SU-DHL-6 (cell line): ENCODE measurements around the gene HEXB.

Experiments used
- CTCF ChIP-seq: fragments of 200-600 bp; sonication (generic); IDR thresholded peaks from one replicate; pipeline ENCODE4 v1.5.1; 2017; ENCODE audit warnings: antibody characterized with exemption, mild to moderate bottlenecking, low read length, moderate library complexity; ENCODE audit not compliant: insufficient read depth, poor library complexity, severe bottlenecking
- EZH2phosphoT487 ChIP-seq: fragments of 200-600 bp; sonication (generic), shearing (Covaris generic); conservative IDR thresholded peaks from 2 replicates; pipeline ENCODE4 v1.6.1; 2018; ENCODE audit warnings: mild to moderate bottlenecking, antibody characterized with exemption, low read length, moderate library complexity, mixed read lengths

DNA sequence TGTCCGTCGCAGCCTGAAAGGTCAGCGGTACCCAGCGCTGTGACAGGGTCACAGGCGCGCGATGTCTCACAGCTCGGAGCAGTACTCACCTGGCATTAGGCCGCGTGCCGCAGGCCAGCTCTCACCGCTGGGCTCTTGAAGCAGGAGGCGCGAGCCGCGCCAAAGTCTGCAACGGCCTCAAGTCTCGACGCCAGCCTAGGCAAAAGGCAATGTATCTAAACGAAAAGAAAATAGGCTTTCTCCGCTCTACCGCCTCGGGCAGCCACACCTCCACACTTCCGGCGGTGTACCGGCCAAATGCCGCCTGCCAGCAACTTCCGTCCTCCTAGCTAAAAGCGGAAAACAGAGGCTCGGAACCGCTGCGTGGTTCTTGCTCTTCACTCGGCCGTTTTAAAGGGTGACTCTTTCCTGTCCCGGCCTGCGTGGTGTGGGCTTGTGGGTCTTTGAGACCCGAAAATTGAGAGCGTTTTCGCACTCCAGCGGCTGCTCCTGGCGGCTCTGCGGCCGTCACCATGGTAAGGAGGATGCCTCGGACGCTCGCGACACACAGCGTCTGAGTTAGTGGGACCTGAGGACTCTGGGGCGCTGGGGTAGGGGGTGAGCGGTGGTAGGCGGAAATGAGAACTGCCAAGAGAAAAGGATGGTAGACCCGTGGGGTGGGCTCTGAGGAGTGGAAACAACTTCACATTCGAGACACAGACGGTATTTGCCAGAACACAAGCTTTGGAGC, 82.0 kb downstream of the HEXB start, which contains the start of the genes GFM2 and NSA2:
- no peak for TF ChIP-seq CTCF
- TF ChIP-seq EZH2phosphoT487: no peak
